ENCODE measurements around the gene CPXM1.
"Not testable (repeated sequence)": the region's sequence is repeated elsewhere in the genome, so short reads cannot be mapped to it uniquely, and the experiment has no call there.

The CPXM1 gene

GRCh38 chr20:2799688-2800520 is 523 bp downstream of the CPXM1 start:
- no peak for FAIRE-seq

- no peak for FAIRE-seq
Observed at GRCh38 chr20:2799271-2799670, 1.2 kb downstream of the CPXM1 start.

GRCh38 chr20:2798814-2799213 is 1.6 kb downstream of the CPXM1 start:
- no peak for FAIRE-seq

- no peak for FAIRE-seq
Observed at GRCh38 chr20:2798095-2798805, 2.2 kb downstream of the CPXM1 start.

GRCh38 chr20:2797136-2797983 is 3.1 kb downstream of the CPXM1 start:
- no peak for FAIRE-seq

- no peak for FAIRE-seq
Observed at GRCh38 chr20:2796011-2796660, 4.3 kb downstream of the CPXM1 start.

- FAIRE-seq: no peak
Observed at GRCh38 chr20:2795451-2795850, 5.0 kb downstream of the CPXM1 start.

- FAIRE-seq: no peak
Observed at GRCh38 chr20:2794866-2795447, 5.5 kb downstream of the CPXM1 start.

GRCh38 chr20:2794202-2794748 is 6.2 kb downstream of the CPXM1 start:
- no peak for FAIRE-seq

- FAIRE-seq: no peak
Observed at GRCh38 chr20:2793471-2793870, 7.0 kb downstream of the CPXM1 start.

GRCh38 chr20:2783908-2784566 is 16.4 kb downstream of the CPXM1 start:
- FAIRE-seq: no peak

- FAIRE-seq: no peak
Observed at GRCh38 chr20:2780948-2781347, 19.5 kb downstream of the CPXM1 start.

GRCh38 chr20:2778602-2779321 is 21.7 kb downstream of the CPXM1 start:
- no peak for FAIRE-seq

GRCh38 chr20:2775139-2775538 is 25.3 kb downstream of the CPXM1 start:
- FAIRE-seq: no peak

- no peak for FAIRE-seq
Observed at GRCh38 chr20:2773812-2774211, 26.6 kb downstream of the CPXM1 start.

GRCh38 chr20:2771631-2772080 is 28.8 kb downstream of the CPXM1 start:
- FAIRE-seq: no peak

- not testable (repeated sequence) for FAIRE-seq
Observed at GRCh38 chr20:2770091-2770490, 30.3 kb downstream of the CPXM1 start.

GRCh38 chr20:2768632-2769015 is 31.8 kb downstream of the CPXM1 start:
- FAIRE-seq: no peak

- FAIRE-seq: no peak
Observed at GRCh38 chr20:2767768-2768631, 32.4 kb downstream of the CPXM1 start.

- FAIRE-seq: no peak
Observed at GRCh38 chr20:2763186-2763585, 37.2 kb downstream of the CPXM1 start.

Data from islet of Langerhans (tissue), 1 donor.